HG03460 (cell line): Measurements from ENCODE around the gene MOB4.
"Not testable (repeated sequence)": the region's sequence is repeated elsewhere in the genome, so short reads cannot be mapped to it uniquely, and the experiment has no call there.

ENCODE experiments used
- ATAC-seq: cut with Tn5 transposase; IDR thresholded peaks from one replicate; pipeline ENCODE4 v1.9.1; 2021; ENCODE audit not compliant: unreplicated experiment

MOB4 gene

DNA sequence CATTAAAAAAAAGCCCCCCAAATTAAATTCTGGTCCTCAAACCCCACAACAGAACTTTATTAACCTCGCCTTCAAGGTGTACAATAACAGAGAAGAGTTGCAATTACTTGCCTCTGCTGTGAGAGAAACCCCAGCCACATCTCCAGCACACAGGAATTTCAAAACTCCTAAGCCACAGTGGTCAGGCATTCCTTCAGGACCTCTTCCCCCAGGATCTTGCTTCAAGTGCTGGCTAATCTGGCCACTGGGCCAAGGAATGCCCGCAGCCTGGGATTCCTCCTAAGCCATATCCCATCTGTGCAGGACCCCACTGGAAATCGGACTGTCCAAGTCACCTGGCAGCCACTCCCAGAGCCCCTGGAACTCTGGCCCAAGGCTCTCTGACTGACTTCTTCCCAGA, 64.3 kb downstream of the MOB4 start:
- ATAC-seq: not testable (repeated sequence)

DNA sequence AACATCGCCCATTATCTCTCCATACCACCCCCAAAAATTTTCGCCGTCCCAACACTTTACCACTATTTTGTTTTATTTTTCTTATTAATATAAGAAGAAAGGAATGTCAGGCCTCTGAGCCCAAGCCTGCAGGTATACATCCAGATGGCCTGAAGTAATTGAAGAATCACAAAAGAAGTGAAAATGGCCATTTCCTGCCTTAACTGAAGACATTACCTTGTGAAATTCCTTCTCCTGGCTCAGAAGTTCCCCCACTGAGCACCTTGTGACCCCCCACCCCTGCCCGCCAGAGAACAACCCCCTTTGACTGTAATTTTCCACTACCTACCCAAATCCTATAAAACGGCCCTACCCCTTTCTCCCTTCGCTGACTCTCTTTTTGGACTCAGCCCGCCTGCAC, 71.4 kb downstream of the MOB4 start:
- not testable (repeated sequence) for ATAC-seq

GRCh38 chr2:197591339-197592072, 75.6 kb downstream of the MOB4 start:
- no peak for ATAC-seq

GRCh38 chr2:197596766-197597165, 80.9 kb downstream of the MOB4 start:
- ATAC-seq: no peak

- no peak for ATAC-seq
Observed at GRCh38 chr2:197597166-197597565, 81.3 kb downstream of the MOB4 start.

DNA sequence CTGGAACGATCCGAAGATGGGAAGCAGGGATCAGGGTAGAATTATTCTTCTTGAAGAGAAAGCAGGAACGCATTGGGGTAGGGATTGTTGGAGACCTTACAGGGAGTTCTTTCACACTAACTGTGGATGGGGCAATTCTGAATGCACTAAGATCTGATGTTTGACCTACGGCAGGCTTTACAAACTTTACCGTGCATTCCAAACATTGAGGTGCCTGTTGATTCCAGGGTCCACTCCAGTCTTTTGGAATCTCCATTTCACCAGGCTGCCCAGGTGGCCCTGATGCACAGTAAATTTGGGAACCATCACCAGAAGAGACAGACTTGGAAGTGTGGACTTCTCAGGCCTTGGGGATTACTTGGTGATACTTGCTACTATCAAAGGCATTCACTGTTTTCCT, 82.6 kb downstream of the MOB4 start:
- no peak for ATAC-seq

DNA sequence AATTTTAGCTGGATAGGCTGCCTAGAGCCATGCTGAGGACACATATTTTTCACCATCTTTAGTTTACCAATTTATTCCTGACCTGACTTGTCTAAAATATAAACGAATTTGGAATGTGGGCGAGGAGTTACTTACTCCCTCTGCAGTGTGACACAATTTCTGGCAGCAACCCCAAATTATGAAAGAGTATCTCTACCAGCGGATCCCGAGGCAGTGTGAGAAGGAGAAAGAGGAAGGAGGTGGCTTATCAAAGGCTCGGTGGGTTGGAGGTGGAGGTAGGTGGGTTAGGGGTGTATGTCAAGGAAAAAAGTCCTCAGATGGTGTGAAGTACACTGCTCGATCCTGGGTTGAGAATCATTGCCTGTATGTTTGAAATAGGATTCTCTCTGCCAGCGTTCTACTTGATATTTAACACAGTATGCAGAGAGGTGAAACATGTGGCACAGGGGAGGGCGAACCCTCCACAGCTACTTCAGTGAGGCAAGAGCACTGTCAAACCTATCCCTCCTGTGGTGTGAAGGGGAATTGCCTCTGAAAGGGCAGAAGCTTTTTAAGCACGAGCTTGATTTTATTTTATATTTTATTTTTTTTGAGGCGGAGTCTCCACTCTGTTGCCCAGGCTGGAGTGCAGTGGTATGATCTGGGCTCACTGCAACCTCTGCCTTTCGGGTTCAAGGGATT, 83.6 kb downstream of the MOB4 start:
- no peak for ATAC-seq

DNA sequence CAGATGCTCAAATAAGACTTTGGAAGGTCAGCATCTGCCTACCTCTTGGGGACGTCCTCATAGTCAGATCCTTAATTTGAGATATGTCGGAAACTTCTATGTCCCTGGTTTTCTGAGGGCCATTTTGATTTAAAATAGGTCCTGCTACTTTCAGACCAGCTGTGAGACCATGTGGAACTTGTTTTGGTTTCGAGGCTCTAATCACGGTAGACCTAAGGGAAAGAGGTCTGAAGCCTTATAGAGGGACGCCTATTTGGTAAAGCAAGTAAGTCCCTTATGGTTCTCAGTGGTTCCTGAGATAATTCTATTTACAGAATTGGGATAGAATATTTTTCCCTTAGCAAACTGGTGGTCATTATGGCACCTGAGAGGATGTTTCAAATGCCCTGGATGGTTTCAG, 84.4 kb downstream of the MOB4 start:
- no peak for ATAC-seq

DNA sequence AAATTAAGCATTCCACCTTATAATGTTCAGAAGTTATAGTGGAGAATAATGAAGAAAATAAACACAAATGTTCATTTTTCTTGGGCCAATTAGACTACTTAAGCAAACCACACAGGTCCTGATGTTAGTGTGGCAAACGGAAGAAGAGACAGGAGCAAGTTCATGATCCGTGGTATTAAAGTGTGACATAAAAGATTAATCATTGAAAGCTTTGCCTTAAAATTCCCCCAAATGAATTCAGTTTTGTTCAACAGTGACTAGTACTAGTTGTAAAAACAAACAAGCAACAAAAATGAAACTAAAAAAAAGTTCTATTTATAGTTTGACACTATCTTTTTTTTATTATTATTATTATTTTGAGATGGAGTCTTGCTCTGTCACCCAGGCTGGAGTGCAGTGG, 85.9 kb downstream of the MOB4 start:
- ATAC-seq: no peak
